Brain microvascular endothelial cell (primary cell): Measurements from ENCODE around the gene CA14.
"Not testable (repeated sequence)": the region's sequence is repeated elsewhere in the genome, so short reads cannot be mapped to it uniquely, and the experiment has no call there.

Experiments
- DNase-seq: peaks from one replicate; pipeline ENCODE4 v3.0.0-alpha.2; 2020
- H3K27ac ChIP-seq: fragments of 250-450 bp; sonication (Bioruptor Pico); 2 replicates; pipeline ENCODE4 v1.5.1; 2020; ENCODE audit warnings: mild to moderate bottlenecking, moderate library complexity
- H3K27me3 ChIP-seq: fragments of 250-450 bp; sonication (Bioruptor Pico); replicated peaks from 2 replicates; pipeline ENCODE4 v1.5.1; 2020; ENCODE audit warnings: mild to moderate bottlenecking
- H3K36me3 ChIP-seq: fragments of 250-450 bp; sonication (Bioruptor Pico); replicated peaks from 2 replicates; pipeline ENCODE4 v1.5.1; 2020; ENCODE audit warnings: mild to moderate bottlenecking
- H3K4me3 ChIP-seq: 2 replicates; pipeline ENCODE4 v1.5.1; 2011; ENCODE audit warnings: low read depth, mild to moderate bottlenecking, control low read depth, low read length, moderate library complexity
- CTCF ChIP-seq: IDR thresholded peaks from 2 replicates; pipeline ENCODE4 v1.5.1; 2011; ENCODE audit warnings: low read depth, mild to moderate bottlenecking, moderate library complexity, low read length, control low read depth, inconsistent platforms; ENCODE audit errors: missing control alignments
- in situ Hi-C: cut with HindIII; loops from 2 replicates; pipeline ENCODE4 v1.10.0; 2017; ENCODE audit warnings: low sequenced_read_pairs, low pct_ligation_motif_present

Gene CA14

GRCh38 chr1:150236614-150237100 lies 20.9 kb upstream of the CA14 start:
- no peak for DNase-seq
- H3K27ac ChIP-seq: peak overlapping the region; percentile 28
- in situ Hi-C loops: no loop called here

GRCh38 chr1:150237176-150237575 lies 20.4 kb upstream of the CA14 start:
- H3K4me3 ChIP-seq, DNase-seq, H3K36me3 ChIP-seq, H3K27me3 ChIP-seq, in situ Hi-C loops, H3K27ac ChIP-seq: not testable (repeated sequence)

More at GRCh38 chr1:150236614-150237100, 20.9 kb upstream of the CA14 start:
- Histone ChIP-seq H3K36me3 (no peaks in the 10 kb centered on the region), H3K27me3 (no peaks in the 10 kb centered on the region), H3K4me3 (peak overlapping the region; percentile 67)
- no peak for TF ChIP-seq CTCF

- no peak for TF ChIP-seq CTCF
- no peak for DNase-seq
These were observed 19.8 kb upstream of the CA14 start for GRCh38 chr1:150237746-150238145.

GRCh38 chr1:150243003-150243402 lies 14.6 kb upstream of the CA14 start:
- H3K27me3 ChIP-seq: no peaks in the 10 kb centered on the region
- in situ Hi-C loops: no loop called here
- TF ChIP-seq CTCF: no peak
- no peak for DNase-seq
- H3K36me3 ChIP-seq: no peaks in the 10 kb centered on the region
- H3K27ac ChIP-seq: no peak overlapping the region
- H3K4me3 ChIP-seq: no peak overlapping the region

More at GRCh38 chr1:150237746-150238145, 19.8 kb upstream of the CA14 start:
- no peak overlapping the region for H3K27ac ChIP-seq
- in situ Hi-C loops: no loop called here
- H3K27me3 ChIP-seq: no peaks in the 10 kb centered on the region
- no peak overlapping the region for H3K4me3 ChIP-seq
- H3K36me3 ChIP-seq: no peaks in the 10 kb centered on the region

GRCh38 chr1:150249936-150250335 lies 7.6 kb upstream of the CA14 start:
- no peak for TF ChIP-seq CTCF
- H3K36me3 ChIP-seq: no peaks in the 10 kb centered on the region
- no peak for DNase-seq
- H3K27me3 ChIP-seq: no peaks in the 10 kb centered on the region
- no peak overlapping the region for H3K4me3 ChIP-seq
- no peak overlapping the region for H3K27ac ChIP-seq
- in situ Hi-C loops: no loop called here

- Histone ChIP-seq H3K36me3 (no peaks in the 10 kb centered on the region), H3K27ac (no peak overlapping the region), H3K4me3 (no peak overlapping the region), H3K27me3 (no peaks in the 10 kb centered on the region)
- in situ Hi-C loops: no loop called here
- TF ChIP-seq CTCF: no peak
- no peak for DNase-seq
These were observed 1.4 kb upstream of the CA14 start for GRCh38 chr1:150256198-150256553.
